ENCODE measurements around the gene GLT8D2. TPM values are rescaled to one million over a fixed set of nuclear protein-coding genes. Genes with fewer than 3 reads are reported as not detected.

The GLT8D2 gene
- total RNA-seq, 1 experiment from 2014 or later = not detected

DNA sequence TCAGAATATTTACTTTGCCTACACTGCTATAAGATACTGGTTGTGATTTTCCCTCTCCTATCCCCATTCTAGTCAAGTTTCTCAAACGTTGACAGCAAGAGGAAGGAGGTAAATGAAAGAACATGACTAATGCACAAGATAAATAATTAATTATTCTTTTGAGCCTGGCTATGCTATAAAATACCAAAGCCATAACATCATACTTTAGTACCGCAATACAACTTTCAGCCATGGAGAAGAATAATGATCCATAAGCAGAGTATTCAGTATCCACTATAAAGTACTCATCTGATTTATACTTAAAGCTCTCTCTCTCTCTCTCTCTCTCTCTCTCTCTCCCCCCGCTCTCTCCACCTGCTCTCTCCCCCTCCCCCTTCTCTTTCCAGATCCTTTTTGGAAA is 43.1 kb downstream of the GLT8D2 start:
- peak; percentile 19 for DNase-seq (ENCODE audit: low spot score)
- CTCF ChIA-PET = no interaction called here
- POLR2A ChIA-PET (ENCODE audit: low non-redundant PET) = interaction anchor here (0.6 kb wide), 1 partner anchor 125 kb away, joined by 3 read pairs; no protein-coding TSS in a partner anchor
- BruUV-seq (replicated peaks) = no TSS peak
- intact Hi-C loops (cut with micrococcal nuclease; ENCODE audit: unreplicated experiment) = no loop called here
- Histone ChIP-seq H3K4me3 (ENCODE audit: low read depth, low read length, poor library complexity, severe bottlenecking) (no peak overlapping the region), H3K27me3 (replicated peaks; ENCODE audit: insufficient read depth, low read depth, low read length, poor library complexity) (no peaks in the 10 kb centered on the region), H3K9me3 (ENCODE audit: low read depth, low read length, poor library complexity, severe bottlenecking) (no peaks in the 10 kb centered on the region), H3K36me3 (ENCODE audit: insufficient read depth, low read length, poor library complexity, severe bottlenecking) (no peaks in the 10 kb centered on the region), H3K27ac (ENCODE audit: low read depth, low read length, poor library complexity, severe bottlenecking) (no peak overlapping the region), H3K4me1 (ENCODE audit: insufficient read depth, low read length, poor library complexity, severe bottlenecking) (no peaks in the 10 kb centered on the region)
- TF ChIP-seq EZH2 (IDR thresholded peaks at IDR 0.05; ENCODE audit: borderline replicate concordance, low read depth, low read length, poor library complexity, severe bottlenecking) = no peak
- TF ChIP-seq, protein P1, sequence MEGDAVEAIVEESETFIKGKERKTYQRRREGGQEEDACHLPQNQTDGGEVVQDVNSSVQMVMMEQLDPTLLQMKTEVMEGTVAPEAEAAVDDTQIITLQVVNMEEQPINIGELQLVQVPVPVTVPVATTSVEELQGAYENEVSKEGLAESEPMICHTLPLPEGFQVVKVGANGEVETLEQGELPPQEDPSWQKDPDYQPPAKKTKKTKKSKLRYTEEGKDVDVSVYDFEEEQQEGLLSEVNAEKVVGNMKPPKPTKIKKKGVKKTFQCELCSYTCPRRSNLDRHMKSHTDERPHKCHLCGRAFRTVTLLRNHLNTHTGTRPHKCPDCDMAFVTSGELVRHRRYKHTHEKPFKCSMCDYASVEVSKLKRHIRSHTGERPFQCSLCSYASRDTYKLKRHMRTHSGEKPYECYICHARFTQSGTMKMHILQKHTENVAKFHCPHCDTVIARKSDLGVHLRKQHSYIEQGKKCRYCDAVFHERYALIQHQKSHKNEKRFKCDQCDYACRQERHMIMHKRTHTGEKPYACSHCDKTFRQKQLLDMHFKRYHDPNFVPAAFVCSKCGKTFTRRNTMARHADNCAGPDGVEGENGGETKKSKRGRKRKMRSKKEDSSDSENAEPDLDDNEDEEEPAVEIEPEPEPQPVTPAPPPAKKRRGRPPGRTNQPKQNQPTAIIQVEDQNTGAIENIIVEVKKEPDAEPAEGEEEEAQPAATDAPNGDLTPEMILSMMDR (conservative IDR thresholded peaks at IDR 0.05; ENCODE audit: low read depth, low read length) = no peak

DNA sequence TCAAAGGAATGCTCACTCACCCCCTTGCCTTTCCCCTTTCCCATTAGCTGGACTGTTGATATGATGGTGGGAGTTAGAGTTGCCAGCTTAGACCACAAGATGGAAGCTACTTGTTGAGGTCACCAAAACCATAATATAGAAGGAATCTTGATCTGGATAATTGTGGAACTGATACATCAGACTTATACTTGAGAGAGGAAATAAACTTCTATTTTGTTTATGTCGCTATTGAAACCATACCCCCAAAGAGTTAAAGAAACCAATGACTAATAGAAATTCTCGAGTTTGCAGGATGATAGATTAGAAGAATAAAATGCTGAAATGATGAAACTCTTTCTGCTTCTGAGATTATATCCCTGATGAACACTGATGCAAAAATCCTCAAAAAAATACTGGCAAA is 46.4 kb downstream of the GLT8D2 start:
- Histone ChIP-seq H3K36me3 (ENCODE audit: insufficient read depth, low read length, poor library complexity, severe bottlenecking) (no peaks in the 10 kb centered on the region), H3K27ac (ENCODE audit: low read depth, low read length, poor library complexity, severe bottlenecking) (no peak overlapping the region), H3K4me1 (ENCODE audit: insufficient read depth, low read length, poor library complexity, severe bottlenecking) (peaks cover 27% of the 10 kb centered on the region), H3K4me3 (ENCODE audit: low read depth, low read length, poor library complexity, severe bottlenecking) (no peak overlapping the region), H3K9me3 (ENCODE audit: low read depth, low read length, poor library complexity, severe bottlenecking) (no peaks in the 10 kb centered on the region), H3K27me3 (replicated peaks; ENCODE audit: insufficient read depth, low read depth, low read length, poor library complexity) (no peaks in the 10 kb centered on the region)
- intact Hi-C loops (cut with micrococcal nuclease; ENCODE audit: unreplicated experiment) = no loop called here
- POLR2A ChIA-PET (ENCODE audit: low non-redundant PET) = no interaction called here
- TF ChIP-seq, protein P1 (conservative IDR thresholded peaks at IDR 0.05; ENCODE audit: low read depth, low read length) = no peak
- TF ChIP-seq EZH2 (IDR thresholded peaks at IDR 0.05; ENCODE audit: borderline replicate concordance, low read depth, low read length, poor library complexity, severe bottlenecking) = no peak
- DNase-seq (ENCODE audit: low spot score) = no peak
- BruUV-seq (replicated peaks) = no TSS peak
- CTCF ChIA-PET = no interaction called here

DNA sequence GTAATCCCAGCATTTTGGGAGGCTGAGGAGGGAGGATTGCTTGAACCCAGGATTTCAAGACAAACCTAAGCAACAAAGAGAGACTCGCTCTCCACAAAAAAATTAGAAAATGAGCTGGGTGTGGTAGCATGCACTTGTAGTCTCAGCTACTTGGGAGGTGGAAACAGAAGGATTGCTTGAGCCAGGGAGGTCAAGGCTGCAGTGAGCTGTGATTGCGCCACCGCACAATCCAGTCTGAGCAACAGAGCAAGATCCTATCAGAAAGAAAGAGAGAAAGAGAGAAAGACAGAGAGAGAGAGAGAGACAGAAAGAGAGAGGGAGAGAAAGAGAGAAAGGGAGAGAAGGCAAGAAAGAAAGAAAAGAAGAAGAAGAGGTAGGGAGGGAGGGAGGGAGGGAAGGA is 47.3 kb downstream of the GLT8D2 start:
- H3K27me3 ChIP-seq (replicated peaks; ENCODE audit: insufficient read depth, low read depth, low read length, poor library complexity) = no peaks in the 10 kb centered on the region
- no peak overlapping the region for H3K4me3 ChIP-seq (ENCODE audit: low read depth, low read length, poor library complexity, severe bottlenecking)
- H3K27ac ChIP-seq (ENCODE audit: low read depth, low read length, poor library complexity, severe bottlenecking) = no peak overlapping the region
- no peaks in the 10 kb centered on the region for H3K9me3 ChIP-seq (ENCODE audit: low read depth, low read length, poor library complexity, severe bottlenecking)
- ChIA-PET CTCF (no interaction called here), POLR2A (ENCODE audit: low non-redundant PET) (no interaction called here)
- H3K36me3 ChIP-seq (ENCODE audit: insufficient read depth, low read length, poor library complexity, severe bottlenecking) = no peaks in the 10 kb centered on the region
- no peak for DNase-seq (ENCODE audit: low spot score)
- no peak for TF ChIP-seq EZH2 (IDR thresholded peaks at IDR 0.05; ENCODE audit: borderline replicate concordance, low read depth, low read length, poor library complexity, severe bottlenecking)
- TF ChIP-seq, protein P1 (conservative IDR thresholded peaks at IDR 0.05; ENCODE audit: low read depth, low read length) = no peak
- BruUV-seq (replicated peaks) = no TSS peak
- peaks cover 28% of the 10 kb centered on the region for H3K4me1 ChIP-seq (ENCODE audit: insufficient read depth, low read length, poor library complexity, severe bottlenecking)
- intact Hi-C loops (cut with micrococcal nuclease; ENCODE audit: unreplicated experiment) = no loop called here

All from A673 (cell line).